ENCODE results near the gene GRIN2A.

- TF ChIP-seq CTCF (IDR thresholded peaks at IDR 0.05 in 8 of 11, conservative IDR thresholded peaks at IDR 0.05 in 3 of 11) (no peak), POLR2A (IDR thresholded peaks at IDR 0.05) (no peak)
Measured at GRCh38 chr16:9862327-9862726, 319.9 kb downstream of the GRIN2A start.

Data from spleen (tissue), 7 donors.